ENCODE measurements around the gene ZNF492.
"Not testable (repeated sequence)": the region's sequence is repeated elsewhere in the genome, so short reads cannot be mapped to it uniquely, and the experiment has no call there.

Gene ZNF492

GRCh38 chr19:22617614-22618320 is 16.4 kb upstream of the ZNF492 start:
- no peak for DNase-seq

- no peak for DNase-seq
These were observed 14.8 kb upstream of the ZNF492 start for GRCh38 chr19:22619371-22619770.

- no peak for DNase-seq
These were observed 14.2 kb upstream of the ZNF492 start for GRCh38 chr19:22619932-22620331.

- no peak for DNase-seq
These were observed 13.7 kb upstream of the ZNF492 start for GRCh38 chr19:22620401-22620800.

- DNase-seq = no peak
These were observed 13.2 kb upstream of the ZNF492 start for GRCh38 chr19:22620912-22621311.

GRCh38 chr19:22622020-22622419 is 12.1 kb upstream of the ZNF492 start:
- no peak for DNase-seq

GRCh38 chr19:22622901-22623840 is 11.0 kb upstream of the ZNF492 start:
- DNase-seq = no peak

GRCh38 chr19:22623841-22624221 is 10.3 kb upstream of the ZNF492 start:
- DNase-seq = no peak

GRCh38 chr19:22625266-22626035 is 8.7 kb upstream of the ZNF492 start:
- no peak for DNase-seq

- DNase-seq = no peak
These were observed 6.6 kb upstream of the ZNF492 start for GRCh38 chr19:22627526-22627925.

GRCh38 chr19:22628401-22628800 is 5.7 kb upstream of the ZNF492 start:
- no peak for DNase-seq

GRCh38 chr19:22634450-22634827 is 315 bp downstream of the ZNF492 start:
- DNase-seq = no peak

GRCh38 chr19:22685493-22685892 is 51.4 kb downstream of the ZNF492 start:
- not testable (repeated sequence) for DNase-seq

GRCh38 chr19:22702661-22703060 is 68.5 kb downstream of the ZNF492 start:
- DNase-seq = not testable (repeated sequence)

GRCh38 chr19:22703096-22703495 is 69.0 kb downstream of the ZNF492 start:
- not testable (repeated sequence) for DNase-seq

GRCh38 chr19:22708983-22709382 is 74.9 kb downstream of the ZNF492 start:
- no peak for DNase-seq

All from stimulated activated CD4-positive, alpha-beta T cell treated with anti-CD3 and anti-CD28 coated beads, Interleukin-2, amount 100 ng/mL, for 48 hours (primary cell).